Mucosa of descending colon (tissue), 3 donors: ENCODE results near the gene CEP41. TPM values are rescaled to one million over a fixed set of nuclear protein-coding genes. Genes with fewer than 3 reads are reported as not detected.

ENCODE experiments used
- ATAC-seq: fragments of 200-7000 bp; cut with Tn5 transposase; one replicate; pipeline ENCODE4 v1.9.1; 2020; ENCODE audit warnings: mild to moderate bottlenecking, moderate library complexity
- DNase-seq, 3 donors: peaks; one replicate each; pipeline ENCODE4 v3.0.0-alpha.2; 2020
- H3K36me3 ChIP-seq: fragments of 200-600 bp; one replicate; pipeline ENCODE4 v1.8.0; 2021; ENCODE audit warnings: low read depth, mild to moderate bottlenecking
- H3K4me1 ChIP-seq: fragments of 200-600 bp; one replicate; pipeline ENCODE4 v1.8.0; 2021; ENCODE audit warnings: low read depth, mild to moderate bottlenecking
- H3K4me3 ChIP-seq: fragments of 200-600 bp; one replicate; pipeline ENCODE4 v1.8.0; 2021; ENCODE audit warnings: mild to moderate bottlenecking
- H3K9me3 ChIP-seq: fragments of 200-600 bp; one replicate; pipeline ENCODE4 v1.8.0; 2021; ENCODE audit warnings: mild to moderate bottlenecking
- intact Hi-C, 2 donors: fragments of 100-400 bp; cut with DNase I in 1 of 2; cut with micrococcal nuclease in 1 of 2; formaldehyde crosslinking; loops; one replicate each; pipeline versions ENCODE4 v1.11.0 to v1.11.1; 2022; cut with DNase I, micrococcal nuclease
- total RNA-seq, 3 donors: library from RNA; stranded (reverse); fragmentation: NEBNext Ultra II Directional in 2 of 3; extraction: Animal tissue kit (Norgen Biotek cat#: 25700) in 2 of 3; gene quantifications; one replicate each; pipeline versions ENCODE4 v1.2.1 to v1.2.4, GENCODE V29; 2021 to 2023
- TF ChIP-seq, protein P1 (sequence below): fragments of 200-600 bp; IDR thresholded peaks from one replicate; pipeline ENCODE4 v1.8.0; 2022; ENCODE audit warnings: antibody characterized with exemption, mild to moderate bottlenecking
- donor health status: DM: no; HTN: no; CAD: no; lungs with moderate emphysema.
- donor health status: DM: no; HTN: no; CAD: no.
- donor health status: DM: no; HTN: yes; CAD: no.

CEP41 gene
- total RNA-seq, 3 donors from 2014 or later = 6.4 to 8.3 (median 6.6) TPM

DNA sequence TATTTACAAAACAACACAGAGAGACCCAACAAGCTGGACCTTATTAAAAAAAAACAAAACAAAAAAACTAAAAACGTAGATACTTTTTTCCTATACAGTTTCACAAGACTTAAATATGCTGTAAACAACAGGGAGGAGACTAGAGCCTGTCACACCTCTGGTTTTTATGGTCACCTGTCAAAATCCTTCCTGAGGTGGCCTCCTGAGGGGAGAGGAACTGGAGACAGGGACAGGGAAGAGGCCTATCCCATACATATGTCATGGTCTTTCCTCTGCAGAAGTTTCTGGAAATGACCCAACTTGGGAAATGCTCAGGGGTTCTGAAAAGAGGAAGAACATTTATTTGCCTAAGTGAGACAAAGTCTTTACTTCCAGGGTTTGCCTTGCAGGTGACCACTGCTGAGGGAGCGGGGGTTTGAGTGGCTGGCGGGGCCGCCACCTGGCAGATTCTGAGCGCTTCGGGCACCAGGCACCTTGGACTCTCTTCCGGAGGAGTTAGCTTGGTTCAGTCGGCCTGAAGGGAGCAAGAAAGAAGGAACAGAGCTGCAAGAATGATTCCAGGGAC, 42.2 kb downstream of the CEP41 start:
- H3K36me3 ChIP-seq = no peaks in the 10 kb centered on the region
- H3K4me3 ChIP-seq = no peak overlapping the region
- no peak for DNase-seq
- H3K4me1 ChIP-seq = no peaks in the 10 kb centered on the region
- TF ChIP-seq, protein P1, sequence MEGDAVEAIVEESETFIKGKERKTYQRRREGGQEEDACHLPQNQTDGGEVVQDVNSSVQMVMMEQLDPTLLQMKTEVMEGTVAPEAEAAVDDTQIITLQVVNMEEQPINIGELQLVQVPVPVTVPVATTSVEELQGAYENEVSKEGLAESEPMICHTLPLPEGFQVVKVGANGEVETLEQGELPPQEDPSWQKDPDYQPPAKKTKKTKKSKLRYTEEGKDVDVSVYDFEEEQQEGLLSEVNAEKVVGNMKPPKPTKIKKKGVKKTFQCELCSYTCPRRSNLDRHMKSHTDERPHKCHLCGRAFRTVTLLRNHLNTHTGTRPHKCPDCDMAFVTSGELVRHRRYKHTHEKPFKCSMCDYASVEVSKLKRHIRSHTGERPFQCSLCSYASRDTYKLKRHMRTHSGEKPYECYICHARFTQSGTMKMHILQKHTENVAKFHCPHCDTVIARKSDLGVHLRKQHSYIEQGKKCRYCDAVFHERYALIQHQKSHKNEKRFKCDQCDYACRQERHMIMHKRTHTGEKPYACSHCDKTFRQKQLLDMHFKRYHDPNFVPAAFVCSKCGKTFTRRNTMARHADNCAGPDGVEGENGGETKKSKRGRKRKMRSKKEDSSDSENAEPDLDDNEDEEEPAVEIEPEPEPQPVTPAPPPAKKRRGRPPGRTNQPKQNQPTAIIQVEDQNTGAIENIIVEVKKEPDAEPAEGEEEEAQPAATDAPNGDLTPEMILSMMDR = no peak
- ATAC-seq = no peak
- no peaks in the 10 kb centered on the region for H3K9me3 ChIP-seq
- intact Hi-C loops = no loop called here

DNA sequence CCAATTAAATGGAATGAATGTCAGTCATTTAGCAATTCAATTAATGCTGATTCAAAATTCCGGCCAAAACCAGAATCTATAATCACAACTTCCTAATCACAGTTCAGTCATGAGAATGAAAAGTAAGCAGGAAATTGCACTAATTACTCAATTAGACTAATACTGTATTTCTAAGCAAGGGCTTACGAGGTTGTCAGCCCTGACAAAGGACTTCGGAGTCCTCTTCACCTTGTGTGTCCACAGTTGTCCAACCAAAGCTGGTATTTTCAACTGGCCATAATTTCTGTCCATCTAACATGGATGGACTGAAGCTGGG, 43.1 kb downstream of the CEP41 start:
- Histone ChIP-seq H3K4me3 (no peak overlapping the region), H3K36me3 (no peaks in the 10 kb centered on the region), H3K9me3 (no peaks in the 10 kb centered on the region), H3K4me1 (no peaks in the 10 kb centered on the region)
- intact Hi-C loops = no loop called here
- TF ChIP-seq, protein P1 = no peak
- no peak for DNase-seq
- no peak for ATAC-seq

DNA sequence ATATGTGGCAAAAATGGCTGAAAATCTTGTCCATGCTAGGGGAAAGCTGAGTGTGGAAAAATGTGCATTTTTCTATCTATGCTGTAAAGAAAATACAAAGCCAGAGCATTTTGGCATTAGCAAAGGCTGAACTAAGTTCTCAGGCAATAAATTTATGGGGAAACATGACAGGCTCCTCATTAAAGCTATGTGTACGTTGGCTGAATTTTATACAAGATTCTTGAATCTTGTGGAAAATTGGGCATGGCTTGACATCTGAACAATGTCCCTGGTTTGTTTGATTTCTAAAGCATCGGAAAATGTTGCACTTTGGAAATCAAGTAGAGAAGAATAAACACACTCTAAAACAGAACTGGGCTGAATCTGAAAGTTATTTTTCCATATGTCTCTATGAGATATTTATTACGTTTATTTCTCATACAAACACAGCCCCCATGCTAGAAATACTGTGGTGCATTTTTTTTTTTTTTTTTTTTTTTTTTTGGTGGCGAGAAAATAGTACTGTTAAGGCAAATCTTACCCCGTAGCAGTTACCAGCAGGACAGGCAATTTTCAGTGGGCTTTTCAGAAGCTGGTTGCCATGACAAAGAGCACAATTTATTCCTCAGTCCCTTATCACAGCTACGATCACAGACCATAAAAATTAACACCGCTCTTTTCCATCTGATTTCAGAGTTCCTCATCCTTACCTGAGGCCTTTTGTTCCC, 43.6 kb downstream of the CEP41 start:
- no peaks in the 10 kb centered on the region for H3K4me1 ChIP-seq
- no peaks in the 10 kb centered on the region for H3K36me3 ChIP-seq
- no peak for DNase-seq
- TF ChIP-seq, protein P1 = no peak
- H3K9me3 ChIP-seq = no peaks in the 10 kb centered on the region
- no peak overlapping the region for H3K4me3 ChIP-seq
- intact Hi-C loops = no loop called here
- ATAC-seq = no peak

DNA sequence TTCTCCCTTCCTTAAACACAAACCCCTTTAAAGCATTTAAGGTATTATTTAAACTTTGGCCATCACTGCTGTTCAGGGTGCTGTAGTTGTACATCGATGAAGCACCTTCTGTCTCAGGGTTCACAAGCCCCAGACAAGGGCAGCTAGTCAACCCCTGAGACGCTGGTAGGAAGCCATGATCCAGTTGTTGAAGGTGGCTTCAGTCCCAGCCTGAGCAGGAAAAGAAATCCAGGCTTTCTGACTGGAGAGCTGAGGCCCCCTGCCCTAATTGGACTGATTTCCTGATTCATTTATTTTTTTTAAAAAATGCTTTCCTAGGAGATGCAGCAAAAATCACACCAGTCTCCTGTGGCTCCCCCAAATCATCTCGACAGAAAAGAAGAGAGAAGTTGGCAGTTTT, 44.7 kb downstream of the CEP41 start:
- ATAC-seq (no peak), DNase-seq (no peak)
- Histone ChIP-seq H3K4me1 (no peaks in the 10 kb centered on the region), H3K4me3 (no peak overlapping the region), H3K9me3 (no peaks in the 10 kb centered on the region), H3K36me3 (no peaks in the 10 kb centered on the region)
- intact Hi-C loops = no loop called here
- TF ChIP-seq, protein P1 = no peak

DNA sequence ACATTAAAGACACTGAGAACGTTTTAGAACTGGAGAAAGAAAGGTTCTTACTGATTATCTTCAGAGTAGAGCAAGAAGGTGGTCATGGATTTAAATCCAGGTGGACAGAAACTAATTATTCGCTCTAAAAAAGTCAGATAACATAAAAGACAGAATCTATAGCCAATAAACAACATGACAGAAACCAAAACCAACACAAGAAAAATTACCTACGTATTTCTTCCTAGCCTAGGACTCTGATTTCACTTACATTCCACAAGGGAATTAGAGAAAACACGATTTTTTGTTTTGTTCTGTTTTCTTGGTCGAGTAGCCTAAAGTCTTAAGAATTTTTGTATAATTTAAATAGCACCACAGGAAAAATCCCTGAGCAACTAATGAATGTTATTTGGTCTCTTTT, 45.4 kb downstream of the CEP41 start:
- TF ChIP-seq, protein P1 = no peak
- Histone ChIP-seq H3K4me1 (no peaks in the 10 kb centered on the region), H3K4me3 (no peak overlapping the region), H3K9me3 (no peaks in the 10 kb centered on the region), H3K36me3 (no peaks in the 10 kb centered on the region)
- intact Hi-C loops = no loop called here
- DNase-seq (no peak), ATAC-seq (no peak)
